ENCODE data around the gene AQP1. TPM values are rescaled to one million over a fixed set of nuclear protein-coding genes. Genes with fewer than 3 reads are reported as not detected.

Gene AQP1
- total RNA-seq, 1 experiment from 2014 or later = 0.52 TPM

GRCh38 chr7:30969604-30969970, 57.9 kb downstream of the AQP1 start:
- Mint-ChIP-seq H3K9me3 (ENCODE audit: unreplicated experiment) (no peaks in the 10 kb centered on the region), H3K36me3 (ENCODE audit: insufficient read depth, unreplicated experiment) (no peaks in the 10 kb centered on the region), H3K4me1 (ENCODE audit: low read depth, unreplicated experiment) (no peaks in the 10 kb centered on the region), H3K27me3 (ENCODE audit: insufficient read depth, unreplicated experiment) (peaks cover 9% of the 10 kb centered on the region), H3K4me3 (ENCODE audit: unreplicated experiment) (no peak overlapping the region), H3K27ac (ENCODE audit: unreplicated experiment) (no peak overlapping the region)
- H3K9me3 ChIP-seq = no peaks in the 10 kb centered on the region
- no peaks in the 10 kb centered on the region for H3K27me3 ChIP-seq (replicated peaks; ENCODE audit: control insufficient read depth, insufficient read depth, low read length)
- no peaks in the 10 kb centered on the region for H3K4me1 ChIP-seq
- H3K36me3 ChIP-seq (ENCODE audit: control insufficient read depth, insufficient read depth, low read length) = no peaks in the 10 kb centered on the region
- ChIA-PET POLR2A (no interaction called here), CTCF (no interaction called here)
- intact Hi-C loops (cut with micrococcal nuclease; ENCODE audit: unreplicated experiment) = no loop called here
- no peak for DNase-seq
- no TSS peak for BruUV-seq (replicated peaks)
- no peak overlapping the region for H3K4me3 ChIP-seq (ENCODE audit: low read depth, low read length)
- TF ChIP-seq CTCF (IDR thresholded peaks at IDR 0.05; ENCODE audit: insufficient read depth in 1 of 2, low read depth in 1 of 2, low read length in 1 of 2, severe bottlenecking in 1 of 2, unreplicated experiment in 1 of 2) = no peak

- Histone ChIP-seq H3K4me1 (no peaks in the 10 kb centered on the region), H3K36me3 (ENCODE audit: control insufficient read depth, insufficient read depth, low read length) (no peaks in the 10 kb centered on the region), H3K9me3 (no peaks in the 10 kb centered on the region), H3K27me3 (replicated peaks; ENCODE audit: control insufficient read depth, insufficient read depth, low read length) (no peaks in the 10 kb centered on the region), H3K4me3 (ENCODE audit: low read depth, low read length) (no peak overlapping the region)
- Mint-ChIP-seq H3K27me3 (ENCODE audit: insufficient read depth, unreplicated experiment) (peaks cover 9% of the 10 kb centered on the region), H3K27ac (ENCODE audit: unreplicated experiment) (no peak overlapping the region), H3K4me3 (ENCODE audit: unreplicated experiment) (no peak overlapping the region), H3K4me1 (ENCODE audit: low read depth, unreplicated experiment) (no peaks in the 10 kb centered on the region), H3K36me3 (ENCODE audit: insufficient read depth, unreplicated experiment) (no peaks in the 10 kb centered on the region), H3K9me3 (ENCODE audit: unreplicated experiment) (no peaks in the 10 kb centered on the region)
- TF ChIP-seq CTCF (IDR thresholded peaks at IDR 0.05; ENCODE audit: insufficient read depth in 1 of 2, low read depth in 1 of 2, low read length in 1 of 2, severe bottlenecking in 1 of 2, unreplicated experiment in 1 of 2) = no peak
- intact Hi-C loops (cut with micrococcal nuclease; ENCODE audit: unreplicated experiment) = no loop called here
- POLR2A ChIA-PET = no interaction called here
- DNase-seq = no peak
- no TSS peak for BruUV-seq (replicated peaks)
- CTCF ChIA-PET = interaction anchor here (1.2 to 2.6 kb wide), 2 partner anchors 16 to 32 kb away, joined by 3 to 10 read pairs; no protein-coding TSS in a partner anchor
Measured at GRCh38 chr7:30970074-30970473, 58.4 kb downstream of the AQP1 start.

- ChIA-PET CTCF (interaction anchor here (1.2 to 2.6 kb wide), 4 partner anchors 13 to 152 kb away, joined by 3 to 10 read pairs (median 7); no protein-coding TSS in a partner anchor), POLR2A (no interaction called here)
- no TSS peak for BruUV-seq (replicated peaks)
- H3K27ac Mint-ChIP-seq (ENCODE audit: unreplicated experiment) = no peak overlapping the region
- peak in 1 of 2 experiments; percentile 21 for DNase-seq
- H3K4me3 ChIP-seq (ENCODE audit: low read depth, low read length) = no peak overlapping the region
- H3K9me3 ChIP-seq = no peaks in the 10 kb centered on the region
- no peaks in the 10 kb centered on the region for H3K36me3 ChIP-seq (ENCODE audit: control insufficient read depth, insufficient read depth, low read length)
- no peaks in the 10 kb centered on the region for H3K27me3 ChIP-seq (replicated peaks; ENCODE audit: control insufficient read depth, insufficient read depth, low read length)
- intact Hi-C loops (cut with micrococcal nuclease; ENCODE audit: unreplicated experiment) = no loop called here
- H3K4me3 Mint-ChIP-seq (ENCODE audit: unreplicated experiment) = no peak overlapping the region
- H3K4me1 Mint-ChIP-seq (ENCODE audit: low read depth, unreplicated experiment) = no peaks in the 10 kb centered on the region
- H3K36me3 Mint-ChIP-seq (ENCODE audit: insufficient read depth, unreplicated experiment) = no peaks in the 10 kb centered on the region
- TF ChIP-seq CTCF (IDR thresholded peaks at IDR 0.05; ENCODE audit: insufficient read depth in 1 of 2, low read depth in 1 of 2, low read length in 1 of 2, severe bottlenecking in 1 of 2, unreplicated experiment in 1 of 2) = no peak
- H3K9me3 Mint-ChIP-seq (ENCODE audit: unreplicated experiment) = no peaks in the 10 kb centered on the region
- H3K4me1 ChIP-seq = no peaks in the 10 kb centered on the region
- H3K27me3 Mint-ChIP-seq (ENCODE audit: insufficient read depth, unreplicated experiment) = peaks cover 9% of the 10 kb centered on the region
Measured at GRCh38 chr7:30970594-30971094, 59.0 kb downstream of the AQP1 start.

Measured in Caco-2 (cell line).